ENCODE results near the gene BYSL. TPM values are rescaled to one million over a fixed set of nuclear protein-coding genes. Genes with fewer than 3 reads are reported as not detected.
A peak's percentile ranks its signal among the peaks of the same experiment; 100 is the strongest.

The BYSL gene, protein sequence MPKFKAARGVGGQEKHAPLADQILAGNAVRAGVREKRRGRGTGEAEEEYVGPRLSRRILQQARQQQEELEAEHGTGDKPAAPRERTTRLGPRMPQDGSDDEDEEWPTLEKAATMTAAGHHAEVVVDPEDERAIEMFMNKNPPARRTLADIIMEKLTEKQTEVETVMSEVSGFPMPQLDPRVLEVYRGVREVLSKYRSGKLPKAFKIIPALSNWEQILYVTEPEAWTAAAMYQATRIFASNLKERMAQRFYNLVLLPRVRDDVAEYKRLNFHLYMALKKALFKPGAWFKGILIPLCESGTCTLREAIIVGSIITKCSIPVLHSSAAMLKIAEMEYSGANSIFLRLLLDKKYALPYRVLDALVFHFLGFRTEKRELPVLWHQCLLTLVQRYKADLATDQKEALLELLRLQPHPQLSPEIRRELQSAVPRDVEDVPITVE
- polyA plus RNA-seq (2013, experiment 1 of 2) = 37.8 TPM
- 36.4 TPM for polyA plus RNA-seq (2013, experiment 2 of 2)

DNA sequence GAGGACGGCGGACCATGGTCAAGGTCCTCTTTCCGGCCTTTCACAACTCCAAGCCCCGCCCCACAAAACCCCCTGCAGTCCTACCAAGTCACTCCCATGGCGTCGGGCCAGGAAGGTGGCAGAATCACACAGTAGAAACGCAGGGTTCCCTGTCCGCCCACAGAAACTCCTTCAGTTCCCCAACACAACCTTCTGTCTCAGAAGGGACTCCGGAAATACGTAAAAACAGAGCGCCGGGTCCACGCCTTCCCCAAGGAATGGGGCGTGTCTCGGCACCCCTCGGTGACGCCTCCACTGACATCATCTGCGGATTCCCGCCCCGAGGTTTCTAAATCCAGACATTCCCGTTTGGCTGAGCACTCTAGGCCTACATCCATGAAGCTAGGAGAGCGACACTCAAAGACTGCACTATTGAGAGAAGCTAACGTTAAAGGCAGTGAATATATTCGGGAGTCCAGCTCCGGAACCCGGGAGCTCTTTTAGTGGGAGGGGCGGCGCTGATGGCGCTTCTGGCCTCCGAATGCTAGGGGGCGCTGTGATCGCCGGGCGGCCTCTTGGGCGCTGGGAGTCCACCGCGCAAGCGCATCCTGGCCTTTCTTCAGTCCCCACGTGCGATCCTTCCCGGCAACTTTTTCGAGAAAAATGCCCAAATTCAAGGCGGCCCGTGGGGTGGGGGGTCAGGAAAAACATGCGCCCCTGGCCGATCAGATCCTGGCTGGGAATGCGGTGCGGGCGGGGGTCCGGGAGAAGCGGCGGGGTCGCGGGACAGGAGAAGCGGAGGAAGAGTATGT lies at the start of gene BYSL, which contains the start of gene MED20:
Gene BYSL (plus strand): TSS at position 579 of the 791 bp plus-strand sequence. CDS start 64 bp downstream, at position 643.
Gene MED20 (minus strand): TSS at position 219 of the 791 bp plus-strand sequence. CDS start 121 bp downstream, at position 98.
- Histone ChIP-seq H3K56ac (ENCODE audit: low read length) (peak within 1 kb of the TSS; percentile 100), H3K9ac (ENCODE audit: low read length) (peak within 1 kb of the TSS; percentile 100), H3K4me3 (ENCODE audit: low read length) (peak within 1 kb of the TSS; percentile 99), H3K23ac (ENCODE audit: low read length) (no peak within 1 kb of the TSS), H2BK15ac (replicated peaks; ENCODE audit: low read depth) (no peak within 1 kb of the TSS), H2BK5ac (ENCODE audit: low read length) (peak within 1 kb of the TSS; percentile 99), H4K8ac (ENCODE audit: low read depth, low read length) (peak within 1 kb of the TSS; percentile 90), H3K4me1 (ENCODE audit: control insufficient read depth, low read depth, low read length) (peaks cover 5% of the 10 kb centered on the region), H3K79me2 (ENCODE audit: control insufficient read depth, insufficient read depth, low read length) (peaks cover 50% of the 10 kb centered on the region), H3K4ac (ENCODE audit: low read depth, low read length) (peak within 1 kb of the TSS; percentile 95), H2AK5ac (ENCODE audit: low read length) (peak within 1 kb of the TSS; percentile 82), H2BK120ac (ENCODE audit: low read depth, low read length) (no peak within 1 kb of the TSS), H3K4me2 (ENCODE audit: low read length) (peak within 1 kb of the TSS; percentile 98), H3K27me3 (ENCODE audit: insufficient read depth, low read length, poor library complexity) (peaks cover 2% of the 10 kb centered on the region), H3K18ac (ENCODE audit: low read length) (peak within 1 kb of the TSS; percentile 89), H3K27ac (ENCODE audit: low read depth, low read length) (peak within 1 kb of the TSS; percentile 89), H4K5ac (ENCODE audit: low read length) (peak within 1 kb of the TSS; percentile 98), H3K36me3 (ENCODE audit: control insufficient read depth, insufficient read depth, low read length) (peaks cover 3% of the 10 kb centered on the region), H3K79me1 (ENCODE audit: low read length) (peaks cover 23% of the 10 kb centered on the region)
- no CpG with 5 or more reads among the region's 55 CpGs for WGBS (ENCODE audit: extremely low coverage, insufficient coverage, low lambda C conversion rate)
- peak; percentile 98 for DNase-seq

- no CpG with 5 or more reads among the region's 2 CpGs for WGBS (ENCODE audit: extremely low coverage, insufficient coverage, low lambda C conversion rate)
- H3K56ac ChIP-seq (ENCODE audit: low read length) = no peak overlapping the region
- no peak overlapping the region for H2BK120ac ChIP-seq (ENCODE audit: low read depth, low read length)
- no peak overlapping the region for H3K27ac ChIP-seq (ENCODE audit: low read depth, low read length)
- H3K27me3 ChIP-seq (ENCODE audit: insufficient read depth, low read length, poor library complexity) = no peaks in the 10 kb centered on the region
- H3K79me1 ChIP-seq (ENCODE audit: low read length) = peaks cover 2% of the 10 kb centered on the region
- no peaks in the 10 kb centered on the region for H3K36me3 ChIP-seq (ENCODE audit: control insufficient read depth, insufficient read depth, low read length)
- H2BK5ac ChIP-seq (ENCODE audit: low read length) = no peak overlapping the region
- H3K4me3 ChIP-seq (ENCODE audit: low read length) = no peak overlapping the region
- no peak overlapping the region for H3K23ac ChIP-seq (ENCODE audit: low read length)
- no peak overlapping the region for H3K9ac ChIP-seq (ENCODE audit: low read length)
- H3K18ac ChIP-seq (ENCODE audit: low read length) = no peak overlapping the region
- H2AK5ac ChIP-seq (ENCODE audit: low read length) = no peak overlapping the region
- no peaks in the 10 kb centered on the region for H3K79me2 ChIP-seq (ENCODE audit: control insufficient read depth, insufficient read depth, low read length)
- no peak for DNase-seq
- no peak overlapping the region for H4K5ac ChIP-seq (ENCODE audit: low read length)
- no peaks in the 10 kb centered on the region for H3K4me1 ChIP-seq (ENCODE audit: control insufficient read depth, low read depth, low read length)
- H2BK15ac ChIP-seq (replicated peaks; ENCODE audit: low read depth) = no peak overlapping the region
- no peak overlapping the region for H4K8ac ChIP-seq (ENCODE audit: low read depth, low read length)
- H3K4ac ChIP-seq (ENCODE audit: low read depth, low read length) = no peak overlapping the region
- H3K4me2 ChIP-seq (ENCODE audit: low read length) = no peak overlapping the region
Measured at GRCh38 chr6:41871691-41872090, 49.6 kb upstream of the BYSL start.

- Histone ChIP-seq H3K4me1 (ENCODE audit: control insufficient read depth, low read depth, low read length) (no peaks in the 10 kb centered on the region), H4K5ac (ENCODE audit: low read length) (no peak overlapping the region), H3K56ac (ENCODE audit: low read length) (no peak overlapping the region), H3K4ac (ENCODE audit: low read depth, low read length) (no peak overlapping the region), H2BK15ac (replicated peaks; ENCODE audit: low read depth) (no peak overlapping the region), H3K79me1 (ENCODE audit: low read length) (peaks cover 2% of the 10 kb centered on the region), H2BK5ac (ENCODE audit: low read length) (no peak overlapping the region), H2BK120ac (ENCODE audit: low read depth, low read length) (no peak overlapping the region), H3K36me3 (ENCODE audit: control insufficient read depth, insufficient read depth, low read length) (no peaks in the 10 kb centered on the region), H3K4me2 (ENCODE audit: low read length) (no peak overlapping the region), H3K23ac (ENCODE audit: low read length) (no peak overlapping the region), H3K18ac (ENCODE audit: low read length) (no peak overlapping the region), H3K79me2 (ENCODE audit: control insufficient read depth, insufficient read depth, low read length) (no peaks in the 10 kb centered on the region), H3K9ac (ENCODE audit: low read length) (no peak overlapping the region), H3K27ac (ENCODE audit: low read depth, low read length) (no peak overlapping the region), H2AK5ac (ENCODE audit: low read length) (no peak overlapping the region), H3K27me3 (ENCODE audit: insufficient read depth, low read length, poor library complexity) (no peaks in the 10 kb centered on the region), H4K8ac (ENCODE audit: low read depth, low read length) (no peak overlapping the region), H3K4me3 (ENCODE audit: low read length) (no peak overlapping the region)
- no CpG with 5 or more reads among the region's 13 CpGs for WGBS (ENCODE audit: extremely low coverage, insufficient coverage, low lambda C conversion rate)
- no peak for DNase-seq
Measured at GRCh38 chr6:41872147-41872546, 49.2 kb upstream of the BYSL start.

- no peak overlapping the region for H3K23ac ChIP-seq (ENCODE audit: low read length)
- no peaks in the 10 kb centered on the region for H3K36me3 ChIP-seq (ENCODE audit: control insufficient read depth, insufficient read depth, low read length)
- H3K4ac ChIP-seq (ENCODE audit: low read depth, low read length) = no peak overlapping the region
- no peak overlapping the region for H3K27ac ChIP-seq (ENCODE audit: low read depth, low read length)
- H3K4me1 ChIP-seq (ENCODE audit: control insufficient read depth, low read depth, low read length) = no peaks in the 10 kb centered on the region
- no peak overlapping the region for H3K9ac ChIP-seq (ENCODE audit: low read length)
- H2BK15ac ChIP-seq (replicated peaks; ENCODE audit: low read depth) = no peak overlapping the region
- no peak overlapping the region for H3K56ac ChIP-seq (ENCODE audit: low read length)
- no peaks in the 10 kb centered on the region for H3K79me2 ChIP-seq (ENCODE audit: control insufficient read depth, insufficient read depth, low read length)
- no peak overlapping the region for H3K18ac ChIP-seq (ENCODE audit: low read length)
- no peak overlapping the region for H2BK120ac ChIP-seq (ENCODE audit: low read depth, low read length)
- H4K8ac ChIP-seq (ENCODE audit: low read depth, low read length) = no peak overlapping the region
- no peak overlapping the region for H2BK5ac ChIP-seq (ENCODE audit: low read length)
- H4K5ac ChIP-seq (ENCODE audit: low read length) = no peak overlapping the region
- H3K4me2 ChIP-seq (ENCODE audit: low read length) = no peak overlapping the region
- H3K4me3 ChIP-seq (ENCODE audit: low read length) = no peak overlapping the region
- H3K27me3 ChIP-seq (ENCODE audit: insufficient read depth, low read length, poor library complexity) = no peaks in the 10 kb centered on the region
- H2AK5ac ChIP-seq (ENCODE audit: low read length) = no peak overlapping the region
- peaks cover 2% of the 10 kb centered on the region for H3K79me1 ChIP-seq (ENCODE audit: low read length)
- no CpG with 5 or more reads among the region's 1 CpG for WGBS (ENCODE audit: extremely low coverage, insufficient coverage, low lambda C conversion rate)
- no peak for DNase-seq
Measured at GRCh38 chr6:41874741-41875140, 46.6 kb upstream of the BYSL start.

- H3K9ac ChIP-seq (ENCODE audit: low read length) = no peak overlapping the region
- no peak overlapping the region for H3K18ac ChIP-seq (ENCODE audit: low read length)
- no peak overlapping the region for H3K27ac ChIP-seq (ENCODE audit: low read depth, low read length)
- no peaks in the 10 kb centered on the region for H3K79me2 ChIP-seq (ENCODE audit: control insufficient read depth, insufficient read depth, low read length)
- H4K8ac ChIP-seq (ENCODE audit: low read depth, low read length) = no peak overlapping the region
- no peak overlapping the region for H2BK15ac ChIP-seq (replicated peaks; ENCODE audit: low read depth)
- no peak for DNase-seq
- no peak overlapping the region for H2BK5ac ChIP-seq (ENCODE audit: low read length)
- H3K79me1 ChIP-seq (ENCODE audit: low read length) = peaks cover 2% of the 10 kb centered on the region
- H3K4me2 ChIP-seq (ENCODE audit: low read length) = no peak overlapping the region
- H3K4me1 ChIP-seq (ENCODE audit: control insufficient read depth, low read depth, low read length) = no peaks in the 10 kb centered on the region
- no peaks in the 10 kb centered on the region for H3K36me3 ChIP-seq (ENCODE audit: control insufficient read depth, insufficient read depth, low read length)
- H4K5ac ChIP-seq (ENCODE audit: low read length) = no peak overlapping the region
- H3K23ac ChIP-seq (ENCODE audit: low read length) = no peak overlapping the region
- H3K56ac ChIP-seq (ENCODE audit: low read length) = no peak overlapping the region
- no peak overlapping the region for H2BK120ac ChIP-seq (ENCODE audit: low read depth, low read length)
- no peak overlapping the region for H3K4me3 ChIP-seq (ENCODE audit: low read length)
- H3K27me3 ChIP-seq (ENCODE audit: insufficient read depth, low read length, poor library complexity) = no peaks in the 10 kb centered on the region
- no peak overlapping the region for H2AK5ac ChIP-seq (ENCODE audit: low read length)
- WGBS (ENCODE audit: extremely low coverage, insufficient coverage, low lambda C conversion rate) = no CpG with 5 or more reads among the region's 2 CpGs
- H3K4ac ChIP-seq (ENCODE audit: low read depth, low read length) = no peak overlapping the region
Measured at GRCh38 chr6:41877051-41877680, 44.1 kb upstream of the BYSL start.
